K562 (cell line): ENCODE results near the gene CMTR1. TPM values are rescaled to one million over a fixed set of nuclear protein-coding genes. Genes with fewer than 3 reads are reported as not detected.

Experiments used
- ATF7 ChIP-seq: fragments of 450-650 bp; IDR thresholded peaks from 2 replicates; pipeline ENCODE4 v1.7.1; 2014; ENCODE audit warnings: mild to moderate bottlenecking, moderate library complexity
- CHD1 ChIP-seq: fragments of 200-600 bp; sonication (generic); IDR thresholded peaks from one replicate; pipeline ENCODE4 v1.6.1; 2012; ENCODE audit warnings: mild to moderate bottlenecking, moderate library complexity, low read length, inconsistent platforms
- CTBP1 ChIP-seq: fragments of 450-650 bp; IDR thresholded peaks from 2 replicates; pipeline ENCODE4 v1.6.1; 2016; ENCODE audit warnings: borderline replicate concordance
- KAT7 ChIP-seq: sonication (generic); formaldehyde crosslinking; IDR thresholded peaks from 2 replicates; pipeline ENCODE4 v1.8.0; 2022; ENCODE audit warnings: missing genetic modification reagents, mild to moderate bottlenecking, borderline replicate concordance
- NCOR1 ChIP-seq: fragments of 450-650 bp; IDR thresholded peaks from 2 replicates; pipeline ENCODE4 v1.6.1; 2016; ENCODE audit warnings: mild to moderate bottlenecking, moderate library complexity
- NEUROD1 ChIP-seq: fragments of 150-350 bp; IDR thresholded peaks from 2 replicates; pipeline ENCODE4 v1.6.1; 2014; ENCODE audit warnings: borderline replicate concordance, low read length, low read depth; ENCODE audit not compliant: partially characterized antibody
- NFIC ChIP-seq: fragments of 450-650 bp; IDR thresholded peaks from 2 replicates; pipeline ENCODE4 v1.6.1; 2017; ENCODE audit warnings: mild to moderate bottlenecking, inconsistent platforms
- NONO ChIP-seq, 2 experiments: fragments of 200-400 bp in 1 of 2; fragments of 450-650 bp in 1 of 2; formaldehyde crosslinking in 1 of 2; IDR thresholded peaks; 2 replicates each; pipeline ENCODE4 v1.6.1; 2017; ENCODE audit warnings: low read depth in 2 of 2, mild to moderate bottlenecking in 2 of 2, moderate library complexity in 2 of 2, low read length in 1 of 2
- SIN3B ChIP-seq: fragments of 450-650 bp; IDR thresholded peaks from 2 replicates; pipeline ENCODE4 v1.6.1; 2017; ENCODE audit warnings: low read depth, mild to moderate bottlenecking, moderate library complexity
- SMAD1 ChIP-seq: fragments of 150-350 bp; IDR thresholded peaks from 2 replicates; pipeline ENCODE4 v1.6.1; 2014; ENCODE audit warnings: low read length, low read depth; ENCODE audit not compliant: partially characterized antibody
- SMARCA4 ChIP-seq: fragments of 450-650 bp; IDR thresholded peaks from 2 replicates; pipeline ENCODE4 v1.6.1; 2016
- SPI1 ChIP-seq: IDR thresholded peaks from 2 replicates; pipeline ENCODE4 v1.6.1; 2011; ENCODE audit warnings: low read depth, low read length, control low read depth, borderline replicate concordance
- TAF1 ChIP-seq: IDR thresholded peaks from 2 replicates; pipeline ENCODE4 v1.6.1; 2011; ENCODE audit warnings: mild to moderate bottlenecking, low read length, moderate library complexity; ENCODE audit not compliant: insufficient read depth, control insufficient read depth, severe bottlenecking; ENCODE audit errors: extremely low read depth
- XRCC3 ChIP-seq: fragments of 450-650 bp; IDR thresholded peaks from 2 replicates; pipeline ENCODE4 v1.6.1; 2017; ENCODE audit warnings: mild to moderate bottlenecking, moderate library complexity
- YY1 ChIP-seq, 3 experiments: IDR thresholded peaks; 2 replicates each; pipeline ENCODE4 v1.6.1; 2011; ENCODE audit warnings: low read length in 2 of 3, mild to moderate bottlenecking in 2 of 3, moderate library complexity in 2 of 3, borderline replicate concordance in 1 of 3, control low read depth in 1 of 3, low read depth in 1 of 3; ENCODE audit not compliant: insufficient read depth in 3 of 3, insufficient replicate concordance in 2 of 3, control insufficient read depth in 1 of 3, insufficient read length in 1 of 3; ENCODE audit errors: extremely low read depth in 1 of 3
- ZNF239 ChIP-seq: fragments of 250-450 bp; sonication (Bioruptor Pico); IDR thresholded peaks from 2 replicates; pipeline ENCODE4 v1.4.0; 2020; ENCODE audit warnings: mild to moderate bottlenecking
- polyA plus RNA-seq, 8 experiments: library from polyadenylated mRNA; depleted of rRNA in 4 of 8; stranded (reverse) in 5 of 8; unstranded in 3 of 8; fragments of >200 nt; fragmentation: Nextera tagmentation in 2 of 8; fragmentation: Illumina TruSeq in 1 of 8; extraction: Ambion mirVana in 2 of 8; extraction: Trizol in 1 of 8; gene quantifications; 2 replicates each; pipeline versions ENCODE4 v1.2.1 to v1.2.3, GENCODE V29; 2011 to 2014; ENCODE audit warnings: inconsistent platforms in 1 of 8, missing spikeins in 1 of 8
- total RNA-seq, 7 experiments: library from RNA; depleted of rRNA in 6 of 7; stranded (reverse); fragments of >200 nt in 6 of 7; fragmentation: Illumina TruSeq in 2 of 7; extraction: Trizol in 2 of 7; gene quantifications; 2 replicates each; pipeline versions ENCODE4 v1.2.1 to v1.2.3, GENCODE V29; 2011 to 2021; ENCODE audit warnings: low replicate concordance in 1 of 7
- TF ChIP-seq, protein P1 (sequence below), 2 experiments: fragments of 450-650 bp; IDR thresholded peaks; 2 replicates each; pipeline ENCODE4 v1.6.1; 2016
- TF ChIP-seq, protein P2 (sequence below), 2 experiments: fragments of 450-650 bp; formaldehyde crosslinking in 1 of 2; IDR thresholded peaks; 2 replicates each; pipeline versions ENCODE4 v1.4.0 to v1.6.1; 2014 to 2020; ENCODE audit warnings: mild to moderate bottlenecking in 2 of 2, borderline replicate concordance in 1 of 2, low read depth in 1 of 2

The CMTR1 gene
- total and polyA plus RNA-seq, 9 of the 15 experiments (the other 6 are each of a cell fraction or from before 2014, with no cell fraction given), result 2.9 to 63.5 (median 49.5) TPM

DNA sequence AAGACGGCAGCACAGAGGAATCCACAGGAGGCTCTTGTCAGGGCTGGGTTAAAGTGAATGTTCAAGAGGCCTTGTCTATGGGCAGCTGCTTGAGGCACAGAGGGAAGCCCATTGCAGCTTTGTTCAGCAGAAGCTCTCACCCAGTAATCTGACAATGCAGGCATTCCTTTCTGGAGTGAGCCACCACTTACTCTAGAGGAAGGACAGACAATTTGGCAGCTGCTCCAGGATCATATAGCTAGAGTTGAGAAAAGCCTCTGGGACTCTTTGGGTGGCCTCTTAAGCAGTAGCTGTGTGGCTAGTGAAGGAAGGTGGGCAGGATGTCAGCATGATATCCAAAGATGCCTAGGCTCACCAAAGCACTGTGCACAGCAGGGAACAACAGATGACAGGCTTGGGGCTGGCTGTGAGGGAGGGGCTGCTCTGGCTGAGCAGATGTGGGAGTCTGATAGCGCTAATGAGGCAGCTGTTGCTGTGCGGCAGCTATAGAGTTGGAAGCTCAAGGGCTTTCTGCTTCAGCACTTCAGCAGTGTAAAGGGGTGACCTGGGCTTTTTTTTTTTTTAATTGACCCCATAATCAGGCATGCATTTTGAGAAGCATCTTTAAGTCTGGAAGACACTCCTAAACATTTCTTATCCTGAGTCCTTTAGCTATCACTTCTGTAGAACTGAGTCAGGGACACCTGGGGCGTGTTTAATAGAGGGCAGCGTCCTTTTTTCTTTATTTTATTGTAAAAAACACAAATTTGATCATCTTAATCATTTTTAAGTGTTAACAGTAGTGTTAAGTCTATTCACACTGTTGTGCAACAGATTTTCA lies 27.2 kb downstream of the CMTR1 start (continued):
- peak; percentile 95 for TF ChIP-seq NFIC
- no peak for TF ChIP-seq SPI1
- TF ChIP-seq NONO (IDR thresholded peaks at IDR 0.05; ENCODE audit: low read depth in 2 of 2, low read length in 1 of 2), result no peak
- peak; percentile 97 for TF ChIP-seq NCOR1
- TF ChIP-seq, protein P1, sequence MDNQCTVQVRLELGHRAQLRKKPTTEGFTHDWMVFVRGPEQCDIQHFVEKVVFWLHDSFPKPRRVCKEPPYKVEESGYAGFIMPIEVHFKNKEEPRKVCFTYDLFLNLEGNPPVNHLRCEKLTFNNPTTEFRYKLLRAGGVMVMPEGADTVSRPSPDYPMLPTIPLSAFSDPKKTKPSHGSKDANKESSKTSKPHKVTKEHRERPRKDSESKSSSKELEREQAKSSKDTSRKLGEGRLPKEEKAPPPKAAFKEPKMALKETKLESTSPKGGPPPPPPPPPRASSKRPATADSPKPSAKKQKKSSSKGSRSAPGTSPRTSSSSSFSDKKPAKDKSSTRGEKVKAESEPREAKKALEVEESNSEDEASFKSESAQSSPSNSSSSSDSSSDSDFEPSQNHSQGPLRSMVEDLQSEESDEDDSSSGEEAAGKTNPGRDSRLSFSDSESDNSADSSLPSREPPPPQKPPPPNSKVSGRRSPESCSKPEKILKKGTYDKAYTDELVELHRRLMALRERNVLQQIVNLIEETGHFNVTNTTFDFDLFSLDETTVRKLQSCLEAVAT (IDR thresholded peaks at IDR 0.05), result no peak
- TF ChIP-seq ATF7, result peak; percentile 64; the same call in 1 of the 2 replicates
- no peak for TF ChIP-seq ZNF239 (CRISPR knock-in tag)
- peak in 1 of 3 experiments; percentile 26 for TF ChIP-seq YY1 (IDR thresholded peaks at IDR 0.05; ENCODE audit: borderline replicate concordance in 1 of 3, control insufficient read depth in 1 of 3, extremely low read depth in 1 of 3, insufficient read depth in 3 of 3, insufficient read length in 1 of 3, insufficient replicate concordance in 2 of 3, low read depth in 1 of 3, low read length in 2 of 3)
- TF ChIP-seq SMARCA4, result peak; percentile 96
- TF ChIP-seq NEUROD1, result peak; percentile 90
- TF ChIP-seq, protein P2, sequence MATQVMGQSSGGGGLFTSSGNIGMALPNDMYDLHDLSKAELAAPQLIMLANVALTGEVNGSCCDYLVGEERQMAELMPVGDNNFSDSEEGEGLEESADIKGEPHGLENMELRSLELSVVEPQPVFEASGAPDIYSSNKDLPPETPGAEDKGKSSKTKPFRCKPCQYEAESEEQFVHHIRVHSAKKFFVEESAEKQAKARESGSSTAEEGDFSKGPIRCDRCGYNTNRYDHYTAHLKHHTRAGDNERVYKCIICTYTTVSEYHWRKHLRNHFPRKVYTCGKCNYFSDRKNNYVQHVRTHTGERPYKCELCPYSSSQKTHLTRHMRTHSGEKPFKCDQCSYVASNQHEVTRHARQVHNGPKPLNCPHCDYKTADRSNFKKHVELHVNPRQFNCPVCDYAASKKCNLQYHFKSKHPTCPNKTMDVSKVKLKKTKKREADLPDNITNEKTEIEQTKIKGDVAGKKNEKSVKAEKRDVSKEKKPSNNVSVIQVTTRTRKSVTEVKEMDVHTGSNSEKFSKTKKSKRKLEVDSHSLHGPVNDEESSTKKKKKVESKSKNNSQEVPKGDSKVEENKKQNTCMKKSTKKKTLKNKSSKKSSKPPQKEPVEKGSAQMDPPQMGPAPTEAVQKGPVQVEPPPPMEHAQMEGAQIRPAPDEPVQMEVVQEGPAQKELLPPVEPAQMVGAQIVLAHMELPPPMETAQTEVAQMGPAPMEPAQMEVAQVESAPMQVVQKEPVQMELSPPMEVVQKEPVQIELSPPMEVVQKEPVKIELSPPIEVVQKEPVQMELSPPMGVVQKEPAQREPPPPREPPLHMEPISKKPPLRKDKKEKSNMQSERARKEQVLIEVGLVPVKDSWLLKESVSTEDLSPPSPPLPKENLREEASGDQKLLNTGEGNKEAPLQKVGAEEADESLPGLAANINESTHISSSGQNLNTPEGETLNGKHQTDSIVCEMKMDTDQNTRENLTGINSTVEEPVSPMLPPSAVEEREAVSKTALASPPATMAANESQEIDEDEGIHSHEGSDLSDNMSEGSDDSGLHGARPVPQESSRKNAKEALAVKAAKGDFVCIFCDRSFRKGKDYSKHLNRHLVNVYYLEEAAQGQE (IDR thresholded peaks at IDR 0.05; ENCODE audit: borderline replicate concordance), result peak; percentile 47; the same call in 1 of the 2 replicates
- TF ChIP-seq, protein P2 (CRISPR knock-in tag; IDR thresholded peaks at IDR 0.05; ENCODE audit: low read depth), result no peak
- TF ChIP-seq SIN3B, result no peak
- no peak for TF ChIP-seq SMAD1
- peak; percentile 51 for TF ChIP-seq TAF1
- TF ChIP-seq CHD1, result no peak
- TF ChIP-seq KAT7, result peak; percentile 43; the same call in 1 of the 2 replicates
- TF ChIP-seq CTBP1, result peak; percentile 92
- no peak for TF ChIP-seq XRCC3
